Liver (tissue), 9 donors: Measurements from ENCODE around the gene SNAPC5. TPM values are rescaled to one million over a fixed set of nuclear protein-coding genes. Genes with fewer than 3 reads are reported as not detected.
"Not testable (repeated sequence)": the region's sequence is repeated elsewhere in the genome, so short reads cannot be mapped to it uniquely, and the experiment has no call there.

ENCODE experiments used
- DNase-seq: peaks from one replicate; pipeline ENCODE4 v3.0.0-alpha.2; 2017; ENCODE audit warnings: low spot score
- H3K27ac ChIP-seq, 2 donors: one replicate each; pipeline ENCODE4 v1.7.0; 2013; ENCODE audit warnings: inconsistent platforms in 2 of 2, low read length in 2 of 2, control low read depth in 1 of 2, low read depth in 1 of 2, mild to moderate bottlenecking in 1 of 2
- H3K27me3 ChIP-seq, 4 donors: one replicate each; pipeline versions ENCODE4 v1.6.1 to v1.7.0; 2013; ENCODE audit warnings: low read length in 3 of 4, inconsistent platforms in 1 of 4, mild to moderate bottlenecking in 1 of 4, moderate library complexity in 1 of 4; ENCODE audit not compliant: control insufficient read depth in 4 of 4, insufficient read depth in 4 of 4
- H3K36me3 ChIP-seq, 4 donors: one replicate each; pipeline versions ENCODE4 v1.6.1 to v1.7.0; 2013; ENCODE audit warnings: low read length in 3 of 4, mild to moderate bottlenecking in 3 of 4, low read depth in 1 of 4, moderate library complexity in 1 of 4; ENCODE audit not compliant: control insufficient read depth in 4 of 4, insufficient read depth in 3 of 4
- H3K4me1 ChIP-seq, 4 donors: one replicate each; pipeline versions ENCODE4 v1.6.1 to v1.7.0; 2013; ENCODE audit warnings: low read length in 3 of 4, mild to moderate bottlenecking in 3 of 4, moderate library complexity in 1 of 4; ENCODE audit not compliant: control insufficient read depth in 4 of 4, insufficient read depth in 4 of 4
- H3K4me3 ChIP-seq, 3 donors: one replicate each; pipeline versions ENCODE4 v1.6.1 to v1.7.0; 2013; ENCODE audit warnings: low read length in 3 of 3, control low read depth in 1 of 3, low read depth in 1 of 3, mild to moderate bottlenecking in 1 of 3
- H3K9ac ChIP-seq, 2 donors: one replicate each; pipeline ENCODE4 v1.7.0; 2013; ENCODE audit warnings: low read length in 2 of 2, mild to moderate bottlenecking in 2 of 2, moderate library complexity in 2 of 2, control low read depth in 1 of 2, low read depth in 1 of 2
- H3K9me3 ChIP-seq, 4 donors: one replicate each; pipeline versions ENCODE4 v1.6.1 to v1.7.0; 2013; ENCODE audit warnings: low read length in 3 of 4; ENCODE audit not compliant: control insufficient read depth in 4 of 4
- EGR1 ChIP-seq, 2 donors: IDR thresholded peaks; 2 replicates each; pipeline ENCODE4 v1.6.1; 2016 to 2018; ENCODE audit warnings: antibody characterized with exemption in 2 of 2, low read depth in 2 of 2
- FOXA1 ChIP-seq: IDR thresholded peaks from 2 replicates; pipeline ENCODE4 v1.6.1; 2016; ENCODE audit warnings: antibody characterized with exemption
- FOXA2 ChIP-seq: IDR thresholded peaks from 2 replicates; pipeline ENCODE4 v1.6.1; 2016; ENCODE audit warnings: antibody characterized with exemption
- GABPA ChIP-seq, 2 donors: IDR thresholded peaks in 1 of 2; conservative IDR thresholded peaks in 1 of 2; 2 replicates each; pipeline ENCODE4 v1.6.1; 2016; ENCODE audit warnings: antibody characterized with exemption in 2 of 2, mild to moderate bottlenecking in 1 of 2, moderate library complexity in 1 of 2
- HNF4A ChIP-seq, 2 donors: conservative IDR thresholded peaks; 2 replicates each; pipeline ENCODE4 v1.6.1; 2016; ENCODE audit warnings: antibody characterized with exemption in 2 of 2, mild to moderate bottlenecking in 2 of 2
- HNF4G ChIP-seq: IDR thresholded peaks from 2 replicates; pipeline ENCODE4 v1.6.1; 2016; ENCODE audit warnings: antibody characterized with exemption
- JUND ChIP-seq, 2 donors: IDR thresholded peaks; 2 replicates each; pipeline ENCODE4 v1.6.1; 2016; ENCODE audit warnings: antibody characterized with exemption in 2 of 2
- NR2F2 ChIP-seq: IDR thresholded peaks from 2 replicates; pipeline ENCODE4 v1.6.1; 2016; ENCODE audit warnings: antibody characterized with exemption
- RAD21 ChIP-seq, 2 donors: IDR thresholded peaks; 2 replicates each; pipeline ENCODE4 v1.6.1; 2016; ENCODE audit warnings: antibody characterized with exemption in 2 of 2, mild to moderate bottlenecking in 2 of 2
- RXRA ChIP-seq, 2 donors: IDR thresholded peaks; 2 replicates each; pipeline ENCODE4 v1.6.1; 2017 to 2018; ENCODE audit warnings: antibody characterized with exemption in 2 of 2, mild to moderate bottlenecking in 1 of 2
- SP1 ChIP-seq: IDR thresholded peaks from 2 replicates; pipeline ENCODE4 v1.6.1; 2018; ENCODE audit warnings: antibody characterized with exemption, mild to moderate bottlenecking
- TAF1 ChIP-seq: conservative IDR thresholded peaks from 2 replicates; pipeline ENCODE4 v1.6.1; 2016; ENCODE audit warnings: antibody characterized with exemption, mild to moderate bottlenecking
- YY1 ChIP-seq: IDR thresholded peaks from 2 replicates; pipeline ENCODE4 v1.6.1; 2016; ENCODE audit warnings: antibody characterized with exemption, mild to moderate bottlenecking
- whole genome bisulfite sequencing: extraction: QIAGEN DNeasy Blood & Tissue Kit; methylation state at CpG from one replicate; pipeline ENCODE4 v1.1.7; 2013; 5-methylcytosine and 5-hydroxymethylcytosine counted together
- polyA plus RNA-seq, 2 donors: library from polyadenylated mRNA; stranded (reverse) in 1 of 2; unstranded in 1 of 2; fragments of 200-250 nt in 1 of 2; fragments of >200 nt in 1 of 2; fragmentation: Nextera tagmentation in 1 of 2; extraction: Ambion mirVana in 1 of 2; gene quantifications; one replicate each; pipeline versions ENCODE4 v1.2.1 to v1.2.3, GENCODE V29; 2013 to 2015
- total RNA-seq, 2 donors: library from RNA; depleted of rRNA; stranded (reverse); fragments of >200 nt; gene quantifications; one replicate each; pipeline ENCODE4 v1.2.3, GENCODE V29; 2014
- TF ChIP-seq, protein P1 (sequence below): fragments of 150-350 bp; IDR thresholded peaks from 2 replicates; pipeline ENCODE4 v1.5.1; 2017; ENCODE audit warnings: improper control_type of control experiment, low read depth, low read length; ENCODE audit not compliant: missing input control
- TF ChIP-seq, protein P2 (sequence below): IDR thresholded peaks from 2 replicates; pipeline ENCODE4 v1.6.1; 2016; ENCODE audit warnings: antibody characterized with exemption
- TF ChIP-seq, protein P3 (sequence below): IDR thresholded peaks from 2 replicates; pipeline ENCODE4 v1.6.1; 2016; ENCODE audit warnings: antibody characterized with exemption
- donor health status: healthy.
- donor health status: healthy.
- donor health status: healthy.
- donor health status: healthy.
- donor health status: healthy.

SNAPC5 gene
- total and polyA plus RNA-seq, 4 donors: 11.3 to 24.9 (median 22.1) TPM

DNA sequence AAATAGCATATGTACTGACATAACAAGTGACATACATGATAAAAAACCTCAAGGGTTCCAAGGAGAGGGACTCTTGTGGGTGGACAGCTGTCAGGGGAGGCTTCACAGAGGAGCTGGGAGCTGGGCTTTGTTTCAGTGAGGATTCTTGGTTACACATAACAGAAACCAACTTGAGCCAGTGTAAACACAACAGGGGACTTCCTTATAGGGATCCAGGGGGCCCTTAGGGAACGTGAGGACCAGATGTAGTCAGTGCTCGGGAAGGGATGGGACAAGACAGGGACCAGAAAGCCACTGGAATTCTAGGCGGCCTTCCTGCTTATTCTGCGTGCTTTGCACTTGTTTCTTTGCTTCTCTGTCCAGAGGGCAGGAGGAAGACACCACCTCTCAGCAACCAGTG is 34.9 kb downstream of the SNAPC5 start:
- H3K9ac ChIP-seq: no peak overlapping the region
- peaks cover 1 to 16% (median 8%) of the 10 kb centered on the region in 4 donors for H3K4me1 ChIP-seq
- H3K27me3 ChIP-seq: no peaks in the 10 kb centered on the region
- no peak overlapping the region for H3K4me3 ChIP-seq
- DNase-seq: no peak
- TF ChIP-seq RAD21 (IDR thresholded peaks at IDR 0.05) (no peak), RXRA (IDR thresholded peaks at IDR 0.05) (no peak), SP1 (no peak), NR2F2 (no peak), FOXA2 (no peak), JUND (IDR thresholded peaks at IDR 0.05) (no peak), FOXA1 (no peak), HNF4A (conservative IDR thresholded peaks at IDR 0.05) (no peak), EGR1 (IDR thresholded peaks at IDR 0.05; ENCODE audit: low read depth in 2 of 2) (no peak), TAF1 (no peak), HNF4G (no peak)
- TF ChIP-seq, protein P1, sequence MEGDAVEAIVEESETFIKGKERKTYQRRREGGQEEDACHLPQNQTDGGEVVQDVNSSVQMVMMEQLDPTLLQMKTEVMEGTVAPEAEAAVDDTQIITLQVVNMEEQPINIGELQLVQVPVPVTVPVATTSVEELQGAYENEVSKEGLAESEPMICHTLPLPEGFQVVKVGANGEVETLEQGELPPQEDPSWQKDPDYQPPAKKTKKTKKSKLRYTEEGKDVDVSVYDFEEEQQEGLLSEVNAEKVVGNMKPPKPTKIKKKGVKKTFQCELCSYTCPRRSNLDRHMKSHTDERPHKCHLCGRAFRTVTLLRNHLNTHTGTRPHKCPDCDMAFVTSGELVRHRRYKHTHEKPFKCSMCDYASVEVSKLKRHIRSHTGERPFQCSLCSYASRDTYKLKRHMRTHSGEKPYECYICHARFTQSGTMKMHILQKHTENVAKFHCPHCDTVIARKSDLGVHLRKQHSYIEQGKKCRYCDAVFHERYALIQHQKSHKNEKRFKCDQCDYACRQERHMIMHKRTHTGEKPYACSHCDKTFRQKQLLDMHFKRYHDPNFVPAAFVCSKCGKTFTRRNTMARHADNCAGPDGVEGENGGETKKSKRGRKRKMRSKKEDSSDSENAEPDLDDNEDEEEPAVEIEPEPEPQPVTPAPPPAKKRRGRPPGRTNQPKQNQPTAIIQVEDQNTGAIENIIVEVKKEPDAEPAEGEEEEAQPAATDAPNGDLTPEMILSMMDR: no peak
- TF ChIP-seq, protein P2, sequence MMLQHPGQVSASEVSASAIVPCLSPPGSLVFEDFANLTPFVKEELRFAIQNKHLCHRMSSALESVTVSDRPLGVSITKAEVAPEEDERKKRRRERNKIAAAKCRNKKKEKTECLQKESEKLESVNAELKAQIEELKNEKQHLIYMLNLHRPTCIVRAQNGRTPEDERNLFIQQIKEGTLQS: no peak
- TF ChIP-seq, protein P3, sequence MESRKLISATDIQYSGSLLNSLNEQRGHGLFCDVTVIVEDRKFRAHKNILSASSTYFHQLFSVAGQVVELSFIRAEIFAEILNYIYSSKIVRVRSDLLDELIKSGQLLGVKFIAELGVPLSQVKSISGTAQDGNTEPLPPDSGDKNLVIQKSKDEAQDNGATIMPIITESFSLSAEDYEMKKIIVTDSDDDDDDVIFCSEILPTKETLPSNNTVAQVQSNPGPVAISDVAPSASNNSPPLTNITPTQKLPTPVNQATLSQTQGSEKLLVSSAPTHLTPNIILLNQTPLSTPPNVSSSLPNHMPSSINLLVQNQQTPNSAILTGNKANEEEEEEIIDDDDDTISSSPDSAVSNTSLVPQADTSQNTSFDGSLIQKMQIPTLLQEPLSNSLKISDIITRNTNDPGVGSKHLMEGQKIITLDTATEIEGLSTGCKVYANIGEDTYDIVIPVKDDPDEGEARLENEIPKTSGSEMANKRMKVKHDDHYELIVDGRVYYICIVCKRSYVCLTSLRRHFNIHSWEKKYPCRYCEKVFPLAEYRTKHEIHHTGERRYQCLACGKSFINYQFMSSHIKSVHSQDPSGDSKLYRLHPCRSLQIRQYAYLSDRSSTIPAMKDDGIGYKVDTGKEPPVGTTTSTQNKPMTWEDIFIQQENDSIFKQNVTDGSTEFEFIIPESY: no peak
- H3K27ac ChIP-seq: no peak overlapping the region
- H3K36me3 ChIP-seq: peaks cover 0 to 3% (median under 1%) of the 10 kb centered on the region in 4 donors
- no peaks in the 10 kb centered on the region for H3K9me3 ChIP-seq
- WGBS: 94% methylated on average over 4 of the region's 4 CpGs

DNA sequence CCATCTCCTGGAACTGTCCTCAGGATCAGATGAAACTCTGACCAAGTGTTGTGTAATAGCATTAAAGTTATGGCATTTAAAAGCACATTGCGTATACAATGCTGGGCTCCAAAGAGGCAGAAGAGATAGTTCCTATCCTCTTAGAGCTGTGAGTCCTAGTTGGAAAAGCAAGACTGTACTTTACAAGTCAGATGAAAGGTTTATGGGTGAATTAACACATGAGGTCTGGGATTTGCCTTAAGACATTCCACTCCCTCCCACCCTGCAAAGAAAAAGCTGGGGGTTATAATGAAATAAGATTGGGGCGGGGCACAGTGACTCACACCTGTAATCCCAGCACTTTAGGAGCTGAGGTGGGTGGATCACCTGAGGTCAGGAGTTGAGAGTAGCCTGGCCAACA is 35.6 kb downstream of the SNAPC5 start:
- 97% methylated on average over 2 of the region's 2 CpGs for WGBS
- DNase-seq: no peak
- no peaks in the 10 kb centered on the region for H3K27me3 ChIP-seq
- H3K4me1 ChIP-seq: peaks cover under 1 to 10% (median 3%) of the 10 kb centered on the region in 4 donors
- peaks cover 0 to 3% (median under 1%) of the 10 kb centered on the region in 4 donors for H3K36me3 ChIP-seq
- H3K9ac ChIP-seq: no peak overlapping the region
- no peak overlapping the region for H3K4me3 ChIP-seq
- TF ChIP-seq FOXA1 (no peak), YY1 (no peak), HNF4A (conservative IDR thresholded peaks at IDR 0.05) (no peak), GABPA (IDR thresholded peaks at IDR 0.05 in 1 of 2, conservative IDR thresholded peaks at IDR 0.05 in 1 of 2) (no peak), TAF1 (no peak)
- TF ChIP-seq, protein P1: no peak
- H3K27ac ChIP-seq: no peak overlapping the region
- H3K9me3 ChIP-seq: no peaks in the 10 kb centered on the region

DNA sequence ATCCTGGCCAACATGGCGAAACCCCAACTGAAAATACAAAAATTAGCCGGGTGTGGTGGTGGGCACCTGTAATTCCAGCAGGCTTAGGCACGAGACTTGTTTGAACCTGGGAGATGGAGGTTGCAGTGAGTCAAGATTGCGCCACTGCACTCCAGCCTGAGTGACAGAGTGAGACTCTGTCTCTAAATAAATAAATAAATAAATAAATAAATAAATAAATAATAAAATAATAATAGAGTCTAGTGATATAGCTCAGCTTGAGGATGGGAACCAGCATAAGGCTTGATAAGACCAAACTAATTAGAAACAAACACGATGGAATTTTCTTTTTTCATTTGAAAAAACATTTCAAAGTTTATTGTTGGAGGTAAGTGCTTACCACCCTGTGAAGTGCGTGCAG is 36.3 kb downstream of the SNAPC5 start:
- not testable (repeated sequence) for H3K9ac ChIP-seq, H3K27ac ChIP-seq, DNase-seq, H3K4me1 ChIP-seq, H3K27me3 ChIP-seq, H3K4me3 ChIP-seq, H3K36me3 ChIP-seq, H3K9me3 ChIP-seq
- 98% methylated on average over 6 of the region's 6 CpGs for WGBS
